HCT116 (cell line): Measurements from ENCODE around the gene WBP1L. TPM values are rescaled to one million over a fixed set of nuclear protein-coding genes. Genes with fewer than 3 reads are reported as not detected.
"Not testable (repeated sequence)": the region's sequence is repeated elsewhere in the genome, so short reads cannot be mapped to it uniquely, and the experiment has no call there.

Experiments used
- ATAC-seq: fragments of 200-7000 bp; cut with Tn5 transposase; 2 replicates; pipeline ENCODE4 v1.9.1; 2020; ENCODE audit warnings: mild to moderate bottlenecking, moderate library complexity
- BruUV-seq: library from RNA; stranded (reverse); fragments of 400-500 nt; replicated peaks from 2 replicates; lab custom pipeline; 2021; lab: Mats Ljungman, UMichigan
- CTCF ChIA-PET: fragments of 300-600 bp; sonication (Branson Sonifier 250); formaldehyde crosslinking; loops from one replicate; lab custom pipeline; 2021; ENCODE audit warnings: antibody characterized with exemption; lab: Charles Lee
- POLR2A ChIA-PET: fragments of 300-600, 350-600 bp; sonication (Branson Sonifier 250); formaldehyde crosslinking; loops from one replicate; lab custom pipeline; 2021; ENCODE audit warnings: antibody characterized with exemption; lab: Charles Lee
- RAD21 ChIA-PET, 2 experiments: fragments of 300-600 bp; sonication (Branson Sonifier 250); formaldehyde crosslinking; loops; one replicate each; lab custom pipeline; 2023; ENCODE audit warnings: low total read pairs in 2 of 2; ENCODE audit not compliant: uncharacterized antibody in 2 of 2, unreplicated experiment in 2 of 2, low non-redundant PET in 1 of 2; lab: Charles Lee
- DNase-seq: peaks from one replicate; pipeline ENCODE4 v3.0.0-alpha.2; 2010; ENCODE audit warnings: low read depth, low spot score
- H2AFZ ChIP-seq: fragments of 200-600 bp; shearing (Covaris generic), sonication (generic); 2 replicates; pipeline ENCODE4 v1.6.1; 2017; ENCODE audit warnings: low read depth, mixed run types, mixed read lengths, antibody characterized with exemption, low read length; ENCODE audit not compliant: poor library complexity, severe bottlenecking
- H3K27ac ChIP-seq: 2 replicates; pipeline ENCODE4 v1.5.1; 2012; ENCODE audit warnings: low read depth, low read length
- H3K27me3 ChIP-seq: fragments of 200-600 bp; sonication (generic); 2 replicates; pipeline ENCODE4 v1.6.1; 2016; ENCODE audit warnings: mixed run types, low read length, mixed read lengths; ENCODE audit not compliant: insufficient read depth
- H3K36me3 ChIP-seq, 2 experiments: fragments of 200-500 bp in 1 of 2; fragments of 200-600 bp in 1 of 2; sonication (Bioruptor generic) in 1 of 2; sonication (generic) in 1 of 2; 2 replicates each; pipeline versions ENCODE4 v1.5.1 to v1.6.1; 2014 to 2016; ENCODE audit warnings: low read length in 2 of 2, inconsistent platforms in 1 of 2, mixed read lengths in 1 of 2, mixed run types in 1 of 2; ENCODE audit not compliant: insufficient read depth in 2 of 2, control insufficient read depth in 1 of 2
- H3K4me1 ChIP-seq, 2 experiments: fragments of 200-600 bp in 1 of 2; sonication (generic) in 1 of 2; 2 replicates each; pipeline versions ENCODE4 v1.5.1 to v1.6.1; 2012 to 2017; ENCODE audit warnings: low read length in 2 of 2, inconsistent platforms in 1 of 2, mild to moderate bottlenecking in 1 of 2, mixed read lengths in 1 of 2, mixed run types in 1 of 2, moderate library complexity in 1 of 2; ENCODE audit not compliant: insufficient read depth in 2 of 2, control insufficient read depth in 1 of 2
- H3K4me2 ChIP-seq: fragments of 200-600 bp; sonication (generic); 2 replicates; pipeline ENCODE4 v1.6.1; 2017; ENCODE audit warnings: mixed run types, low read length, mixed read lengths
- H3K4me3 ChIP-seq, 2 experiments: fragments of 200-600 bp in 1 of 2; sonication (generic) in 1 of 2; replicated peaks in 1 of 2; 2 replicates each; pipeline ENCODE4 v1.5.1; 2011 to 2016; ENCODE audit warnings: low read length in 2 of 2, control low read depth in 1 of 2, low read depth in 1 of 2, mild to moderate bottlenecking in 1 of 2, mixed read lengths in 1 of 2, mixed run types in 1 of 2
- H3K79me2 ChIP-seq: fragments of 200-600 bp; sonication (generic); 2 replicates; pipeline ENCODE4 v1.6.1; 2017; ENCODE audit warnings: mild to moderate bottlenecking, mixed run types, low read length, moderate library complexity, mixed read lengths; ENCODE audit not compliant: insufficient read depth
- H3K9ac ChIP-seq: fragments of 200-600 bp; sonication (generic); 2 replicates; pipeline ENCODE4 v1.6.1; 2016; ENCODE audit warnings: low read length, mixed read lengths
- H3K9me2 ChIP-seq: fragments of 200-600 bp; sonication (generic), shearing (Covaris generic); 2 replicates; pipeline ENCODE4 v1.6.1; 2017; ENCODE audit warnings: mixed run types, mild to moderate bottlenecking, moderate library complexity; ENCODE audit not compliant: insufficient read depth
- H3K9me3 ChIP-seq, 2 experiments: fragments of 200-500 bp in 1 of 2; fragments of 200-600 bp in 1 of 2; sonication (Bioruptor generic) in 1 of 2; sonication (generic) in 1 of 2; 2 replicates each; pipeline ENCODE4 v1.6.1; 2014 to 2017; ENCODE audit warnings: low read length in 2 of 2, mixed read lengths in 2 of 2, inconsistent platforms in 1 of 2, low read depth in 1 of 2, mild to moderate bottlenecking in 1 of 2, mixed run types in 1 of 2, moderate library complexity in 1 of 2; ENCODE audit not compliant: control insufficient read depth in 1 of 2, insufficient read depth in 1 of 2
- H4K20me1 ChIP-seq: fragments of 200-600 bp; sonication (generic), shearing (Covaris generic); 2 replicates; pipeline ENCODE4 v1.6.1; 2017; ENCODE audit warnings: mixed run types, mild to moderate bottlenecking, moderate library complexity; ENCODE audit not compliant: insufficient read depth
- CBX3 ChIP-seq: IDR thresholded peaks from 2 replicates; pipeline ENCODE4 v1.6.1; 2012; ENCODE audit warnings: low read depth
- EGR1 ChIP-seq: IDR thresholded peaks from 2 replicates; pipeline ENCODE4 v1.6.1; 2012; ENCODE audit warnings: low read depth
- EZH2 ChIP-seq: fragments of 200-600 bp; sonication (generic); IDR thresholded peaks from 2 replicates; pipeline ENCODE4 v1.6.1; 2017; ENCODE audit warnings: antibody characterized with exemption, mixed run types
- EZH2phosphoT487 ChIP-seq: fragments of 200-600 bp; IDR thresholded peaks from 2 replicates; pipeline ENCODE4 v1.6.1; 2018; ENCODE audit warnings: antibody characterized with exemption, borderline replicate concordance
- FOSL1 ChIP-seq: IDR thresholded peaks from 2 replicates; pipeline ENCODE4 v1.6.1; 2012; ENCODE audit warnings: low read depth
- JUND ChIP-seq: IDR thresholded peaks from 2 replicates; pipeline ENCODE4 v1.6.1; 2012
- MAX ChIP-seq: IDR thresholded peaks from 2 replicates; pipeline ENCODE4 v1.6.1; 2012
- POLR2A ChIP-seq: IDR thresholded peaks from 2 replicates; pipeline ENCODE4 v1.7.0; 2011; ENCODE audit warnings: borderline replicate concordance; ENCODE audit not compliant: insufficient read depth, insufficient read length; ENCODE audit errors: extremely low read depth
- POLR2AphosphoS5 ChIP-seq: IDR thresholded peaks from 2 replicates; pipeline ENCODE4 v1.6.1; 2011; ENCODE audit warnings: mild to moderate bottlenecking, low read depth, low read length, moderate library complexity
- RAD21 ChIP-seq: IDR thresholded peaks from 2 replicates; pipeline ENCODE4 v1.6.1; 2012; ENCODE audit warnings: low read depth, mild to moderate bottlenecking
- REST ChIP-seq: IDR thresholded peaks from 2 replicates; pipeline ENCODE4 v1.6.1; 2012; ENCODE audit warnings: low read depth
- TCF7L2 ChIP-seq: IDR thresholded peaks from 2 replicates; pipeline ENCODE4 v1.7.0; 2011; ENCODE audit warnings: borderline replicate concordance, inconsistent platforms; ENCODE audit not compliant: insufficient read depth, insufficient read length; ENCODE audit errors: extremely low read depth
- ZBTB33 ChIP-seq: IDR thresholded peaks from 2 replicates; pipeline ENCODE4 v1.6.1; 2011; ENCODE audit warnings: mild to moderate bottlenecking, low read length, moderate library complexity; ENCODE audit not compliant: insufficient replicate concordance; ENCODE audit errors: extremely low read depth
- intact Hi-C: fragments of 100-400 bp; cut with micrococcal nuclease; formaldehyde crosslinking; loops from 2 replicates; pipeline ENCODE4 v1.10.0; 2022
- total RNA-seq: library from RNA; stranded (reverse); gene quantifications from one replicate; pipeline ENCODE4 v1.2.1, GENCODE V29; 2021; ENCODE audit not compliant: unreplicated experiment

Gene WBP1L
- total RNA-seq, 1 experiment from 2014 or later: 25.2 TPM

- H4K20me1 ChIP-seq, intact Hi-C loops, RAD21 ChIA-PET, ATAC-seq, POLR2A ChIA-PET, H2AFZ ChIP-seq, H3K27me3 ChIP-seq, H3K9me2 ChIP-seq, H3K36me3 ChIP-seq, CTCF ChIA-PET, BruUV-seq, DNase-seq, H3K9me3 ChIP-seq: not testable (repeated sequence)
- H3K27ac ChIP-seq: peak overlapping the region; percentile 17; the same call in 1 of the 2 replicates
- 0 out of 2 replicates have a peak overlapping the region, but pooled peaks have one; percentile 15 for H3K9ac ChIP-seq
- peaks cover 17% of the 10 kb centered on the region for H3K79me2 ChIP-seq
- peak; percentile 14; the same call in 1 of the 2 replicates for TF ChIP-seq MAX
- peak; percentile 54 for TF ChIP-seq FOSL1
- TF ChIP-seq JUND: peak; percentile 53; the same call in 1 of the 2 replicates
- H3K4me2 ChIP-seq: peak overlapping the region; percentile 83
- peak overlapping the region in 1 of 2 experiments; percentile 68; a peak in 3 of 4 replicates for H3K4me3 ChIP-seq
- H3K4me1 ChIP-seq: peaks cover 17% of the 10 kb centered on the region in 2 experiments
These were observed 112.1 kb downstream of the WBP1L start for GRCh38 chr10:102855731-102856436.

- H3K79me2 ChIP-seq: peaks cover 17% of the 10 kb centered on the region
- ChIA-PET RAD21 (no interaction called here), POLR2A (no interaction called here), CTCF (no interaction called here)
- 0 out of 4 replicates have a peak, but pooled peaks cover 0 to 3% of the 10 kb centered on the region in 2 experiments for H3K36me3 ChIP-seq
- no peak overlapping the region for H3K4me2 ChIP-seq
- intact Hi-C loops: no loop called here
- BruUV-seq: no TSS peak
- ATAC-seq: no peak
- no peak overlapping the region for H3K27ac ChIP-seq
- no peak for DNase-seq
- H4K20me1 ChIP-seq: no peaks in the 10 kb centered on the region
- H3K27me3 ChIP-seq: no peaks in the 10 kb centered on the region
- peaks cover 17% of the 10 kb centered on the region in 2 experiments for H3K4me1 ChIP-seq
- no peak overlapping the region for H3K9ac ChIP-seq
- no peaks in the 10 kb centered on the region for H3K9me3 ChIP-seq
- H2AFZ ChIP-seq: no peak overlapping the region
- H3K4me3 ChIP-seq: no peak overlapping the region
- H3K9me2 ChIP-seq: no peaks in the 10 kb centered on the region
- TF ChIP-seq TCF7L2 (no peak), REST (no peak), ZBTB33 (no peak), POLR2AphosphoS5 (no peak), POLR2A (no peak), RAD21 (no peak), EZH2phosphoT487 (no peak), JUND (no peak), EZH2 (no peak), CBX3 (no peak), EGR1 (no peak)
These were observed 113.1 kb downstream of the WBP1L start for GRCh38 chr10:102856758-102857424.
